ENCODE measurements around the gene KCTD1.
"Not testable (repeated sequence)": the region's sequence is repeated elsewhere in the genome, so short reads cannot be mapped to it uniquely, and the experiment has no call there.

KCTD1 gene

DNA sequence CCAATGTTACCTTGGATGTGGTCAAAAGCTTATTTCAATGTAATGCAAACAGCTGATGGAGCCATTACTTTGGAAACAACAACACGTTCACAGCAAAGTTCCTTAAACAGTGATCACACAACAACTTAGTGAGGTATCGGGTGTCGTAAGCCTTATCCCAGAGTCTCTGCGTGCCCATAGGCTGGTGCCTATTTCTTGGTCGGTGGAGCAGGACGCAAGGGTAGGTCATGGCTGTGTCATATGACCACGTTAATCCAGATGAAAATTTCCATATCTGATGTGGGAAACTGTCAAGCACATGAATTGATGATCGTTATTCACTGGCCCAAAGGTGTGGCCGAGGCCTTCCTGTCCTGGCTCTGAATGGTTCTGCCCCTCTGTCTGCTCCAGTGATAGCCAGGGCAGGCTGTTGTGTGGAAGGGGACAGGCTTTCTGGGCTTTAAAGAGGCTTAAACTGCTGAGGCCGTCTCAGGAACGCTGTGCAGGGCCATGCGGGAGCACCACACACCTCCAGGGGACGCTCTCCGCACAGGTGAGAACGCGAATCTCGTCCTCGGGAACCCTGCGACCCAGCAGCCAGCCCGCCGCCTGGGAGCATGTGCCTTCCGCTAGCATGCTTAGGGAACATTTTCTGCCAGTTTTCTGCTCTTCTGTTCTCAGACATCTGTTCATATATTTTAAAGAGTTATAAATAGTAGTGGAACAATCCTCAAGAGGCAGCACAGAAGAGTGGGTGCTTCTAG lies 90.6 kb downstream of the KCTD1 start:
- no peak for DNase-seq (ENCODE audit: low spot score)

DNA sequence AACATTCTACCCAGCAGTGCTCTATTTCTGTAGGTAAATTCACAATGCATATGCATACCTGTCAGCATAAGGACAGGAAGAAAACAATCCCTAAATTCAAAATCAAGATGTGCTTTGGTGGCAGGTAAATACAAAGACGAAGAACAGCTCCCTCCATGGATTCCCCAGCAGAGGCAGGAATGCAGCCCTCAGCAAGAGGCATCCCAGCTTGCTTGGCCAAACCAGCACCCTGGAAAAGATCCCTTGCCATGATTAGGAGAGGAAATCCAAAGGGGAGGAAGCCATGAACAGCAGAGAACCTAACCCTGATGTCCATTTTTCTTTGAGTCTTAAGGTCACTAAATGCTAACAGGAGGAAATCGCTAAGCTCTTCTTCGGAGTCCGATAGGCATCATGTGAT lies 91.2 kb downstream of the KCTD1 start:
- no peak for DNase-seq (ENCODE audit: low spot score)

DNA sequence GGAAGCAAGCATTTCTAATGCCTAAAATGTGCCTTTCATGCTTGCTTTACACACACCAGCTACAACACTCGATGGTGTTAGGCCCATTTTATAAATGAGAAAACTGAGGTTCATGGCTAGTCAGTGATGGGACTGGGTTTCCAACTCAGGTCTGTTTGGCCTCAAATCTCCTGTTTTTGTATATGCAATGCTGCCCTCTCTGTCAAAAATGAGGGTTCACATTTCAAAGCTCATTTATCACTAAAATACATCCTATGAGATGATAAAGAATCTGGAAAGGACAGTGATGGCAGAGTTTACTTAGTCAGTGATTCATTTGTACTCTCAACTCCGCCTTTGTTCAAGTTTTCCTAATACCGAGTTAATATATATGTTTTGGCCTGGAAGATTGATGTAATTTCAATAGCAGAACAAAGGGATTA lies 92.3 kb downstream of the KCTD1 start:
- DNase-seq (ENCODE audit: low spot score) = no peak

DNA sequence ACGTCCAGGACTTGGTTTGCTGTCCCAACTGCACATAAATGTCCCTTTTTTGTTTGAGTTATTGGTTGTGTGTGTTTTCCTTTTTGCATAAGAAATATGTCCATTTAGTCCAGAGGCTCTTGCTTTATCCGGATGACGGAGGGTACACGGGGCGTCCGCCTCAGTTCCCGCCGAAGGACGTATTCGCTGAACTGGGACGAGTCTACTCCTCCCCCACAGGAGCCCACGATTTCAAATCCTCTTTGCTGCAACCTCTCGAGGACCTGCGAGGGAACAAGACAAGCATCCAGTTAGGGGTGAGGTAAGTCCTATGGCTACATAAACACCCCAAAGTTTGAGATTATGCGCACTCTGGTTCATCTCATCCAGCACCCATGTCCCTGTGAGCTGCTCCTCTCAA lies 92.7 kb downstream of the KCTD1 start:
- DNase-seq (ENCODE audit: low spot score) = no peak

DNA sequence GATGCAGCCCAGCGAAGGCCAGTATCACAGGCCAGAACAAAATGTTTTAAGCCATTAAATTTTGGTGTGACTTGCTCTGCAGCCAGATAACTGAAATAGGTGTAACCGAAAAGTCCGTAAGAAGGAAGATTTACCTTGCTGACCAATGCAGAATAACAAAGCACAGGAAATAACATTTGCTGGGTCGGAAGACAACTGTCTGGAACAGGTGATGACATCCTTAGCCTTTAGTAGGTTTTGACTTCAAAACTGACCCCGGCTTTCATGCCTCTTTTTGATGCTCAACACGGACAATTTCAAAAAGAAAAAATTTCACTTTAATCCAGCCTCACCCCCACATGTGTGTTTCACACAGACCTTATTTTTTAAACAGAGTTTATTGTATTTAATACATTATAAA lies 93.7 kb downstream of the KCTD1 start:
- DNase-seq (ENCODE audit: low spot score) = no peak

DNA sequence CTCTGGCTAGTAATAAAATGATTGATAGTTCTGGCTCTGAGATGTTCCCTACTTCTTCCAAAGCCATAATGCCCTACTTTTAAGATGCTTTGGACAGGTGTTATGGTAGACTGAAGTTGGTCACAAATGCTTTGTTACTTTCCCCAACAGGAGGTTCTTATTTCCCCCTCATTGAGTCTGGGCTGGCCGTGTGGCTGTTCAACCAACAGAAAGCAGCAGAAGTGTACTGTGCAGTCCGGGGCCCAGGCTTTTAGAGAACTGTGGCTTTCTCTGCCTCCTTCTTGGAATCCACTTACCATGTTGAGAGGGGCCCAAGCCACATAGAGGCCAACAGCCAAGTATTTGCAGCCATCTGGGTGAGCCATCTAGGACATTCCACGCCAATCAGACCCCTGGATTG lies 94.2 kb downstream of the KCTD1 start:
- no peak for DNase-seq (ENCODE audit: low spot score)

DNA sequence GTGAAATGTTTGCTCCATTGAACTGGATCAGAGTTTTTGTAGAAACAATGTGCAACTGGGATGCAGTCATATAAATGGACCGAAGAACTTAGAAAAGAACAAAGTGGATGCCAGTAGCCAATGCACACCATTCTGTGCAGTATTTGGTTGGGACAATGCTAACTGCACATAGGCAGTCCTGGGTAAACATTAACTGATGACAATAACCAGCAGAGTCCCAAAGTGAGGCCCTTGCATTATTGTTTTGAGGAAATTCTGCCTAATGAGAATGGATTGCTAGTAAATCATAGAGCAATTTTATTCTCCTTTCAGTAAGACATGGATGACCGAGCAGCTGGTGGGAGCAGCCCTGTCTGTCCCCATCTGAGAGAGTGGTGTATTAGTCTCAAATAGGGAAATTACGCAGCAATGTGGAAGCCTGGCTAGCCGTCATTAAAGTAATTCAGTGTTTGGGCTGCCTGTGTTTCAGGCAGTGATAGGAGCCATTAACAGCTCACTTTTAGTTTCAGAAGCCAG lies 94.9 kb downstream of the KCTD1 start:
- no peak for DNase-seq (ENCODE audit: low spot score)

DNA sequence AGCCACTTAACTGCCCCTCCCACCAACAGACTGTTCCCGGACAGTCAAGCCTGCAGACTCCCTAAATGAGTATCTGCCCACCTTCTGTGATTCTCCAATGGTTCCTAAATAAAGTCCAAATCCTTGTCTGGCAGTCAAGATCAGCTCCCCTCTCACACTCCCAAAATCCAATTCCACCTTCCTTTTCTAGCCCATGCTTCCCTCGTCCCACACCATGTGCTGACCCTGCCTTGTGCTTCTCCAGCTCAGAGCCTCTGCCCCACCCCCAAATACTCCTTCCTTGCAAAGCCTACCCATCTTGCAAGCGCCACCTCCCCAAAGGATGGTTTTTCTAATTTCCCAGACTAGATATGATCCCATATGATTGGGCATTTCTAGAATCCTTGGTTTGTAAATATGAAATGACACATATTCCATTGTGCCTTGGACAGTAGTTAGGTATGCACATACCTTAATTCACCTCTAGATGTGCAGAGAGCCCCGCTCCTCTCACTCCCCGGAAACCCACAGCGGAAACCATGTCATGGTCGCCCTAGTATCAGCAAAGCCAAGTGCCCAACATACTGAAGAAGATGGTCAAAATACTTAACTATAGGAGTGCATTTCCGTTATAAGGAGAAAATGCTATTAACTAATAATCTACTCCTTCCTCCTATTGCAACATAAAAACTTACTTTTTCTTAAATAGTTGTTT lies 97.2 kb downstream of the KCTD1 start:
- no peak for DNase-seq (ENCODE audit: low spot score)

DNA sequence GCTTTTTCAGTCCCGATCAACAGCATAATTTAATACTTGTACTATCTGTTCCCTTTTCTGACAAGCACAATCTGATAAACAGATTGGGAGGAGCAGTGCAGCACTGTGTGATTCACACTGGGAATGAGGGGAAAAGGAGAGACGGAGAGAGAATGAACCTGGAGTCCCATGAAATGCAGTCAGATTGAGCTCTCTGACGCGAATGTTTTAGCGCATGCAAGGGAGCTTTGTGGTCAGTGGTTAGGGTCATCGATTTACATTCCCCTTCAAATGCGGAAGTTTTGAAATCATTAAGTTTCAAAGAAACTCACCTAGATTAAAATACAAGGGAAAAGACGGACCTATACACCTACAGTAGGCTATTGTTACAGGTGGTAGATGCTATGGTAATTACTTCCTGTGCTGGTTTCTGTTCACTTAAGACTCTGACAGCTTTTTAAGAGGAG lies 99.6 kb downstream of the KCTD1 start:
- DNase-seq (ENCODE audit: low spot score) = no peak

DNA sequence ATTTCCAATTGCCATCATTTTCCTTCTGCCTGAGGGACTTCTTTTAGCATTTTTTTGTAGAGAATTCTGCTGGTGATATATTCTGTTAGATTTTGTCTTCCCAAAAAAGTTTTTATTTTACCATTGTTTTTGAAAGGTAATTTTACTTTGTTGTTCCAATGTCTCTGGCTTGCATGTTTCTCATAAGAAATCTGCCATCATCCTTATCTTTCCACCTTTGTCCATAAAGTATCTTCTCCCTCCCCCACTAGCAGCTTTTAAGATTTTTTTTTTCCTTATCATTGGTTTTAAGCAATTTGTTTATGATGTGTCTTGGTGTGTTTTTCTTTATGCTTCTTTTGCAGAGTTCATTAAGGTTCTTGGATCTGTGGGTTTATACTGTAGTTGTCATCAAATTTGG lies 104.5 kb downstream of the KCTD1 start:
- DNase-seq (ENCODE audit: low spot score) = no peak

DNA sequence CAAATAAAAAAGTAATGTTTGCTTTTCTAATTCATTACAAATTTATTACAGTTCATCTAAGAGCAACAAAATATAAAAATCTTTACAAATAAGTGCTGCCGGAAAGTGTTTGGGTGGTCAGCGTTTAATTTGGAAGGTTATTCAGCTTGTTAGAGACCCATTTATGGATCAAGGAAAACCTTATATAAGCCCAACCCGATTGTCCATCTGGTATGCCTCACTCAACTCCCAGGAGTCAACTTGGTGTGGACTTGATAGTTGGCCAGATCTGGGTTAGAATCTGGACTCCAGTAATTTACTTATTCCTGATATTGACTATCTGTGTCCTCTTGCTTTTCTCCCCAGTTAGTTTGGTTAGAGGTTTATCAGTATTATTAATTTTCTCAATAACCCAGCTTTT lies 106.2 kb downstream of the KCTD1 start:
- no peak for DNase-seq (ENCODE audit: low spot score)

DNA sequence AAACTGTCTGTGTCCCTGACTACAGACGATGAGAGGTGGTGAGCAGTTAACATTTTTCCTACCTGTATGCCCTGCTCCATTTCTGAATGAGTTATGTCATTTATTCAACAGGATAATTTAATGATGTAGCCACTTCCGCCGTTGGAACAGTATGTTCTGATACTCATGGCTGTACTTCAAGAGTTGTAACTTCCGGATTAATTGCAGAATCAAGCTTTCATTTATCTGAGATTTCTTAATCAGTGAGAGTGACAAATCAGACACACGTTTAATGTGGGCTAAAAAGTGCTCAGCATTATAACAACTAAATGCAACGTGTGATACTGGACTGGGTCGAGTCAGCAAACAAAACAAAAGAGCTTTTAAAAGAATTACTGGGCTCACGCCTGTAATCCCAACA lies 107.7 kb downstream of the KCTD1 start:
- no peak for DNase-seq (ENCODE audit: low spot score)

DNA sequence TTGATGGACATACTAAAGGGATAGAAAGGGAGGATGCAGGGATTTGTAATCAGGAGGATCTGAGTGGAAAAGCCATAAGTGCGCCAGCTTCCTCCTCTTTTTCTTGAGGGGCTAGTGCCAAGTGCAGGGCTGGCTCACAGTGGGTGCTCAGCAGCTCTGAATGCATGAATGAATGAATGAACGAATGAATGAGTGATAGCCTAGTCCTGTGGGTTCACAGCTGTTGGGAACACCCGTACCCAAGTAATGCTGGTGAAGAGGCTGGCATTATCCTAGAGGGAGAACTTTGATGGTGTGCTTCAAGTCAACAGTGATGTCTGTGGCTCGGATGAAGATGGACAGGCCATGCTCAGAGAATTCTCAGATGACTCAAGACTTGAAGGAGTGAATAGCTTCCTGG lies 108.8 kb downstream of the KCTD1 start:
- no peak for DNase-seq (ENCODE audit: low spot score)

DNA sequence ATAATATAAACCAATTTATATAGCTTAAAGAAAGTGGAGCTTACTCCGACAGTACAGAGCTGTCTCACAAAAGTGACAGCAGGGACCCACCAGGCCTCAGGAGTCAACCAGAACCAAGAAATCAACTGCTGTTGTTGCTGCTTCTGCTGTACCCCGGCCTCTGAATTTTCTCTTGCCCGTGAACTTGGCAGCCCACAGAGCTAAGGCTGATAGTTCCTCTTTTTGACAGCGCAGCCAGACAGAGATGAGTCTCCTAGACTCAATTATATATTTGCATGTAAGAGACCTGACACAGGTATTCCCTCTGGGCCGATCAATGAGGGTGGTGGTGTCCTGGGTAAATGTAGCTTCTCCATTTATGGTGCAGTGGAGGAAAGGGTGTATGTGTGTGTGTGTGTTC lies 109.4 kb downstream of the KCTD1 start:
- no peak for DNase-seq (ENCODE audit: low spot score)

DNA sequence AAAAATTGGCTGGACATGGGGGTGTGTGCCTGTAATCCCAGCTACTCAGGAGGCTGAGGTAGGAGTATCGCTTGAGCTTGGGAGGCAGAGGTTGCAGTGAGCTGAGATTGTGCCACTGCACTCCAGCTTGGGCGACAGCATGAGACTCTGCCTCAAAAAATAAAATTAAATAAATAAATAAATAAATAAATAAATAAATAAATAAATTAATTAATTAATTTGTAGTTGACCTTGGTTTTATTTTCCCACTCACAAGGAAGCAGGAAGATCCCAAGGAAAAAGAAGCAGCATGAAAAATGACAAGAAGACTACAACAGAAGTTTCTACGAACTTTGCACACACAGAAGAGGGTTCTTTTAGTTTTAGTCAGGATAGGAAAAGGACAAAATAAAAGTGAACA lies 110.7 kb downstream of the KCTD1 start:
- not testable (repeated sequence) for DNase-seq (ENCODE audit: low spot score)

DNA sequence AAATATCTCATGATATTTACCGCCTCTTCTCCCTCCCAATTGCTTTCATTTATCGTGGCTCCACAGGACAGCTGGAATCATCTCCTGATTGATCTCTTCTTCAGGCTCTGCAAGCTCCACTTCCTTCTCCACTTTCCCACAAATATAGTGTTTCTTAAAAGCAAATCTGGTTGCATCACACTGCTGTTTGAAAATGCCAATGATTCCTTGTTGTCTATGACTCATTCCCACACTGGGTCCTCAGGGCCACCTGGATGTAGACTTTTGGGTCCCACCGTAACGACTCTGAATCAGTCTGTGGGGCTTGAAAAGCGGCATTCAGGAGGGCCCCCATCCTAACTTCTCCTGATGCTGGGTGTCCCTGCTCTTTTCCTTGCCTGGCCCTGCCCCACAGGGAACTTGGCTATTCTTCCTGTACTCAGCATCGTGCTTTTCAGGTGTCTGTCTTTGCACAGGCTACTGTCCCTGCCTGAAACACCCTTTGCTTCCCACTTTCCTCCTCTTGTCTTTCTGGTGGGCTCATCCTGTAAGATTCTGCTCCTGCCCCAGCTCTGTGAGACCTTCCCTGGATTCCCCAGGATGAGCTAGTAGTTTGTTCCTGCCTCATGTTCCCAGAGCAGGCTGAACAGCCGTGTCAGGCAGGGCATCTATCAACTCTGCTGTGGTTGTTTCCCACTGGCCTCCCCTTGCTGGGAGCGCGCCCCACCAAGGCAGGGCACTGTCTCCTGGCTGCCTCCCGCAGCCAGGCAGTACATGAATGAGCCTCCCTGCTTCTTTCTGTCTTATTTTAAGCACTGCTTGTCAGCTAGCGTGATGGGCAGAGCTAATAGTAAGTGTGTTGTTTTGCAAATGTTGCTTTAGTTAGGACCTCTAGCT lies 111.9 kb downstream of the KCTD1 start:
- no peak for DNase-seq (ENCODE audit: low spot score)

DNA sequence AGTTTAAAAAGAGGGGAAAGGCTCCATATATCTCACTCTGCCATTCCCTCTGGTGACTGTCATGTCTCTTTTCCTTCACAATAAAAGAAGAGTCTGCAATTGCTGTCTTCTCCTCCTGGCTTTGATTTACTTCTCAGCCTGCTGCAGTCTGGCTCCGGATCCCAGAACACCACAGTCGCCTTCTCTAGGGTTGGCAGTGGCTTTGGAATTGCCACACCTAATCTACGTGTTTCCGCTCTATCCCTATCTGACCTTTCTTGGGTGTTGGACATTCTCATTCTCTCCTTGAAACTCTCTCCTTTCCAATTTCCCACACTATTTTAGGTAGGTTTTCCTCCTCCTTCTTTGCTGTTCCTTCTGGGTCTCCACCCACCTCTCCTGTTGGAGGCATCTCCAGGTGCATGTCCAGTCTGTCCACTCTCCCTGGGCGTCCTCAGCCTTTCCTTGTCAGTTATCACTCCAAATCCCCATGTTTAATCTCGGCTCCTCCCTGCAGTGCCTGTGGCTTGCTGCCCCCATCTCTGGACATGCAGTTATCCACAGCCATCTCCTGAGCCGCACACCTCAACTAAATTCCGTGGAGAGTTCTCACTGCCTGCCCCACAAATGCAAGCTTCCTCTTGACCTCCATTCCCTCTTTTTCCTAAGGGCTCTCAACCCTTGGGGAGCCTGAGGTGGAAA lies 112.8 kb downstream of the KCTD1 start:
- DNase-seq (ENCODE audit: low spot score) = no peak

DNA sequence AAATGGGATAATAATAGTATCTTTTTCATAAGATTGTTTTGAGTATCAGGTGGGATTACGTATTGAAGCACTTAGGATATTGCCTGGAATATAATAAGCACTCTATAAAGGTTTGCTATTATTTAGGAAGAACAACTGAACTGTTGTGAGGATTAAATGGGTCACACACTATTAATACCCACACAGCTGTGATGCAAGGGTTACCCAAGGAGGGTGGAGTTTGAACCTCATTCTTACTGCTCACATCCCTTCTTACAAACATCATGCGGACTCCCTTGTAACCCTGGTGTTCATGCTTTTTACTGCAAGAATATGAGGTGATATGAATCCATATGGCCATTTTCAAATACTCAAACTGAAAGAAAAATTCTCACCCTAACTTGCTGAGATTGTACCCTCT lies 113.5 kb downstream of the KCTD1 start:
- no peak for DNase-seq (ENCODE audit: low spot score)

DNA sequence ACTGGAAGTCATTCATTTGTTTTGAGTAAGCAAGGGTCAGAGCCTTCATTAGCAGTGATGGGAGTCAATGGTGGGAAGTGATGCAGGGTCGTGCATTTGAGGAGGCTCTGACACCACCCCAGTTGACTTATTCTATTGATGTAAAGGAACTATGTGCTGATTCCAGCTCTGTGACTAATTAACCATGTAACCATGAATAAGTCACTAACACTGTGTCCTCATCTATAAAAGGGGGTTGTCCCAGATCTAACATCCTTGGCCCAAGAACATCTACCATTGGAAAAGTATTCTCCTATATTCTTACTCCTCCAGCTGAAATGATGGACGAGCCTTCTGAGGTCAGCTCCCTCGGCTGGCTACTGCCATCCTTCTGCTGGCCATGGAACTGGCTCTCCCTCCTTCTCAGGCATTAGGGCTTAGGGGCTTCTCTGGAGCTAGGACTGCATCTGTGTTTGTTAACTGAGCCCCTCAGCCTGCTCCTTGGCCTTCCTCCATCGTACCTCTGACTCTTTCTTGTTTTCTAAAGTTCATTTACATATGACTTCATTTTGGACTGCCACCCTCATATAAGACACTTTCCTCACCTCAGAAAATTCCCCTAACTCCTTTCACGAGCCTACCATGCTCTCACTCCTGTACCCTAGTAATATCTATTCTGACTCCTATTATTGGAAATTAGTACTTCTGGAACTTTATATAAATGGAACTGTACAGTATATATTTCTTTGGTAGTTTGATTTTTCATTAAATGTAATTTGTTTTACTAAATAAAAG lies 115.5 kb downstream of the KCTD1 start:
- DNase-seq (ENCODE audit: low spot score) = no peak

DNA sequence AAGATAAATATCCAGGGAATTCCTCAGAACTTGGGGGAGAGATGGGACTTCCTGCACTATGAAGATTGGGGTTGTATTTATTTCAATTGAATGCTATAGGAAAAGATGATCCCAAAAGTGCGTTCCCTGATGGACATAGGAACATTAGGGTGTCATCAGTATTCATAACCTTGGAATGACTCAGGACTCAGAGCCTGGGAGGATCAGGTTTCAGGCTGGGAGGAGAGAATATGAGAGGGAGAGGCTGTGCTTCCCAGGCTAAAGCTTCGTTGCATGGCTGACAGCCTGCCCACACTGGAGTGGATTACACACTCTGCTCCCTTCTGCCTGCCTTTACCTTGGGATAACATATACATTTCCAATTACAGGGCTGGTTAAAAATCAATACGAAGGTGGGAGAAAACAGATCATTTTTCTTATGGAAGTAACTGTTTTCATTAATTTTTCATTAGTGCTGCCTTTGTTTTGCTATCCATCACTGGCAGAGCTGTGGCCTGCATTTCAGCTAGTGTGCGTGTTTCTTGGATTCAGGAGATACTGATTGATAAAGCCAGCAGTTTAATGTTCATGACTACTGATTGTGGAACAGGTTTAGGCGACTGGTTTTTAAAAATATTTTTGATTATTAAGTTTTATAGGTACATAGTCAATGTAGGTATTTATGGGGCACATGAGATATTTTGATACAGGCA lies 118.7 kb downstream of the KCTD1 start:
- no peak for DNase-seq (ENCODE audit: low spot score)

DNA sequence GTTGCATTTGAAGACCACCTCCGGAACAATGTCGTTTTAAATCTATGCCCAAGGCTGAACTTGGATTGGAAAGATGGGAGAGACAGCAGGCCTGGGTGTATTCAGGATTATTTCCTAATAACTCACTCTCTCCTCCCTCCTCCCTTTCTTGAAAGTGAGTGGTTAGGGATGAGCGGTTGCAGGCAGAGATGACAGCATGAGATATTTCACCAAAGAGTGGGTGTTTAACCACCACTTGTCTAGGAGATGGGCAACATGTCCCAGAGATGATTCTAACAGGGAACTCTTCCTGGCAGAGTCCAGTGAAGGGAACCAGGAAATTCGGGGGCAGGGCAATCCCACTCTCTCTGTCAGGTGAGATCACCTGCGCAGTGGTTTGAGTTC lies 123.2 kb downstream of the KCTD1 start:
- no peak for DNase-seq (ENCODE audit: low spot score)

Measured in HuH-7 (cell line).